DMS 273 (cell line): ENCODE measurements around the gene JCAD.

Source experiments
- DNase-seq: peaks from one replicate; lab custom pipeline; 2025; ENCODE audit not compliant: unreplicated experiment; lab: John Stamatoyannopoulos, UW

Gene JCAD

GRCh38 chr10:30074933-30075332, 15.5 kb upstream of the JCAD start:
- no peak for DNase-seq

GRCh38 chr10:30074090-30074489, 14.7 kb upstream of the JCAD start:
- no peak for DNase-seq

GRCh38 chr10:30073767-30074060, 14.3 kb upstream of the JCAD start:
- DNase-seq, result peak; percentile 5

- no peak for DNase-seq
Measured at GRCh38 chr10:30073045-30073766, 13.8 kb upstream of the JCAD start.

GRCh38 chr10:30072068-30072467, 12.7 kb upstream of the JCAD start:
- no peak for DNase-seq

- DNase-seq, result no peak
Measured at GRCh38 chr10:30070001-30070685, 10.8 kb upstream of the JCAD start.

- no peak for DNase-seq
Measured at GRCh38 chr10:30068492-30069223, 9.3 kb upstream of the JCAD start.

- DNase-seq, result no peak
Measured at GRCh38 chr10:30063099-30063498, 3.7 kb upstream of the JCAD start.

- DNase-seq, result no peak
Measured at GRCh38 chr10:30062582-30062981, 3.2 kb upstream of the JCAD start.

- no peak for DNase-seq
Measured at GRCh38 chr10:30062090-30062489, 2.7 kb upstream of the JCAD start.

- DNase-seq, result peak; percentile 33
Measured at GRCh38 chr10:30058570-30059132, 735 bp downstream of the JCAD start.

- DNase-seq, result peak; percentile 15
Measured at GRCh38 chr10:30057894-30058556, 1.4 kb downstream of the JCAD start.

- DNase-seq, result no peak
Measured at GRCh38 chr10:30057421-30057841, 2.0 kb downstream of the JCAD start.

- no peak for DNase-seq
Measured at GRCh38 chr10:30056767-30057355, 2.5 kb downstream of the JCAD start.

GRCh38 chr10:30056281-30056680, 3.1 kb downstream of the JCAD start:
- no peak for DNase-seq

GRCh38 chr10:30055226-30055662, 4.1 kb downstream of the JCAD start:
- DNase-seq, result no peak

GRCh38 chr10:30052062-30052461, 7.3 kb downstream of the JCAD start:
- no peak for DNase-seq

GRCh38 chr10:30051220-30051619, 8.2 kb downstream of the JCAD start:
- DNase-seq, result no peak

- peak; percentile 14 for DNase-seq
Measured at GRCh38 chr10:30050411-30050810, 9.0 kb downstream of the JCAD start.

- no peak for DNase-seq
Measured at GRCh38 chr10:30048768-30049517, 10.4 kb downstream of the JCAD start.
